ENCODE measurements around the gene UROC1.

DNA sequence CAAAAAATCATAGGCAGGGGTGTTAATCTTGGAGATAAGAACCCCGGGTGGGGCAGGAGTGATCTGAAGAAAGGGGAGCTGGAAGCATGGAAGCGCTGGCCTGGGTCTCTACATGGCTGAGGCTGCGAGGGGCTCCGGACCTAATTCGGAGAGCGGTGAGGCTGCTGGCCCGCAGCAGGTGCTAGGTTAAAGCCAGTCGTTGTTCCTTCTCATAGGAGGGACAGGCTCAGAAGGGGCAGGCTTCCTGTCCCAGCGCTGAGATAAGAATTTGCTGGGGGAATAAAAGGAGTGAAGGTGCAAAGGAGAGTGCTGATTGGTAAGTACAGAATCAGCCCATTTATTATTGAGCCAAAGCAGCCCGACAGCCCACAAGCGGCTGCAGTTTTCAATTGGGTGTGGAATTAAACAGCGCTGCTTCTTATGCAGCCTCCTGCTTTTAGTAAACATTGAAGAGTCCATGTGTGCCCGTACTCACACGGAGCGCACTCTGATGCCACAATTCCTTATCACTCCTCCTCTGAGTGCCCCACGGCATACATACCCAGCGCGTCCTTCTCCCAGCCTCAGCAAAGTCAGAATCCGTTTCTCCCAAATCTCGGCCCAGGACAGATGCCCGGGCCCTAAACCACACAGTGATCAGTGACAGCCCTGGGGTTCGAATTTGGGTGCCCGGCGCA lies 23.5 kb upstream of the UROC1 start:
- TF ChIP-seq, protein P1, sequence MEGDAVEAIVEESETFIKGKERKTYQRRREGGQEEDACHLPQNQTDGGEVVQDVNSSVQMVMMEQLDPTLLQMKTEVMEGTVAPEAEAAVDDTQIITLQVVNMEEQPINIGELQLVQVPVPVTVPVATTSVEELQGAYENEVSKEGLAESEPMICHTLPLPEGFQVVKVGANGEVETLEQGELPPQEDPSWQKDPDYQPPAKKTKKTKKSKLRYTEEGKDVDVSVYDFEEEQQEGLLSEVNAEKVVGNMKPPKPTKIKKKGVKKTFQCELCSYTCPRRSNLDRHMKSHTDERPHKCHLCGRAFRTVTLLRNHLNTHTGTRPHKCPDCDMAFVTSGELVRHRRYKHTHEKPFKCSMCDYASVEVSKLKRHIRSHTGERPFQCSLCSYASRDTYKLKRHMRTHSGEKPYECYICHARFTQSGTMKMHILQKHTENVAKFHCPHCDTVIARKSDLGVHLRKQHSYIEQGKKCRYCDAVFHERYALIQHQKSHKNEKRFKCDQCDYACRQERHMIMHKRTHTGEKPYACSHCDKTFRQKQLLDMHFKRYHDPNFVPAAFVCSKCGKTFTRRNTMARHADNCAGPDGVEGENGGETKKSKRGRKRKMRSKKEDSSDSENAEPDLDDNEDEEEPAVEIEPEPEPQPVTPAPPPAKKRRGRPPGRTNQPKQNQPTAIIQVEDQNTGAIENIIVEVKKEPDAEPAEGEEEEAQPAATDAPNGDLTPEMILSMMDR (IDR thresholded peaks at IDR 0.05) = no peak
- TF ChIP-seq POLR2AphosphoS5 (IDR thresholded peaks at IDR 0.05) = no peak
- no peak for TF ChIP-seq POLR2A (IDR thresholded peaks at IDR 0.05)

Measured in breast epithelium (tissue), 3 donors.